ENCODE data around the gene PICK1.

- TF ChIP-seq REST (IDR thresholded peaks at IDR 0.05; ENCODE audit: insufficient read depth in 1 of 2, low read depth in 2 of 2, low read length in 2 of 2), result no peak
- no peak for TF ChIP-seq SIN3A (IDR thresholded peaks at IDR 0.05; ENCODE audit: borderline replicate concordance, insufficient read depth, low read length)
- TF ChIP-seq POLR2AphosphoS5 (IDR thresholded peaks at IDR 0.05; ENCODE audit: low read depth, low read length), result no peak
Observed at GRCh38 chr22:38074181-38075104, 17.2 kb downstream of the PICK1 start.
